PC-9 (cell line): ENCODE measurements around the gene PPM1H.

Experiments
- EZH2 ChIP-seq: fragments of 200-600 bp; sonication (generic); IDR thresholded peaks from 2 replicates; pipeline ENCODE4 v1.8.0; 2017; ENCODE audit warnings: antibody characterized with exemption, low read depth
- TF ChIP-seq, protein P1 (sequence below): fragments of 200-600 bp; sonication (generic); conservative IDR thresholded peaks from 2 replicates; pipeline ENCODE4 v1.6.1; 2017; ENCODE audit warnings: mixed run types, antibody characterized with exemption, mild to moderate bottlenecking, moderate library complexity

GRCh38 chr12:62774794-62775193, 160.2 kb downstream of the PPM1H start:
- TF ChIP-seq, protein P1, sequence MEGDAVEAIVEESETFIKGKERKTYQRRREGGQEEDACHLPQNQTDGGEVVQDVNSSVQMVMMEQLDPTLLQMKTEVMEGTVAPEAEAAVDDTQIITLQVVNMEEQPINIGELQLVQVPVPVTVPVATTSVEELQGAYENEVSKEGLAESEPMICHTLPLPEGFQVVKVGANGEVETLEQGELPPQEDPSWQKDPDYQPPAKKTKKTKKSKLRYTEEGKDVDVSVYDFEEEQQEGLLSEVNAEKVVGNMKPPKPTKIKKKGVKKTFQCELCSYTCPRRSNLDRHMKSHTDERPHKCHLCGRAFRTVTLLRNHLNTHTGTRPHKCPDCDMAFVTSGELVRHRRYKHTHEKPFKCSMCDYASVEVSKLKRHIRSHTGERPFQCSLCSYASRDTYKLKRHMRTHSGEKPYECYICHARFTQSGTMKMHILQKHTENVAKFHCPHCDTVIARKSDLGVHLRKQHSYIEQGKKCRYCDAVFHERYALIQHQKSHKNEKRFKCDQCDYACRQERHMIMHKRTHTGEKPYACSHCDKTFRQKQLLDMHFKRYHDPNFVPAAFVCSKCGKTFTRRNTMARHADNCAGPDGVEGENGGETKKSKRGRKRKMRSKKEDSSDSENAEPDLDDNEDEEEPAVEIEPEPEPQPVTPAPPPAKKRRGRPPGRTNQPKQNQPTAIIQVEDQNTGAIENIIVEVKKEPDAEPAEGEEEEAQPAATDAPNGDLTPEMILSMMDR: no peak
- no peak for TF ChIP-seq EZH2
